HG02798 (cell line): ENCODE data around the gene ACO1.

Experiments
- ATAC-seq: cut with Tn5 transposase; IDR thresholded peaks from one replicate; pipeline ENCODE4 v1.9.1; 2021; ENCODE audit warnings: mild to moderate bottlenecking; ENCODE audit not compliant: unreplicated experiment, poor library complexity

Gene ACO1

DNA sequence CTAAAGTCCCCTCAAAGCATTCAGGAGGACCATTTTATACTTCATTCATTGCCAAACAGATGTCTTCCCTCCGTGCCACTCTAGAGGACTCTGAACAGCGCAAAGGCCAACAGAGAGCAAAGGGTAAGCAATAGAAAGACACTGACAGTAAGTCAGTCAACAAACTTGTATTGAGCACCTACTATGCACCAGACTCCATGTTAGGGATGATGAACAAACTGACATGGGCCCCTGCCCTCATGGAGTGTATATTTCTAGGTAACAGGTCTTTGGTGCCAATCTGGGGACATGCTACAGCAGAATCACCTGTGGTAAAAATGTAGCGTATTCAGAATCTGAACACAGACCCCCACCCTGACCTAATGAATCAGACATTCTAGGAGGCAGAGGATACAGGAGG lies 3.5 kb upstream of the ACO1 start:
- no peak for ATAC-seq

DNA sequence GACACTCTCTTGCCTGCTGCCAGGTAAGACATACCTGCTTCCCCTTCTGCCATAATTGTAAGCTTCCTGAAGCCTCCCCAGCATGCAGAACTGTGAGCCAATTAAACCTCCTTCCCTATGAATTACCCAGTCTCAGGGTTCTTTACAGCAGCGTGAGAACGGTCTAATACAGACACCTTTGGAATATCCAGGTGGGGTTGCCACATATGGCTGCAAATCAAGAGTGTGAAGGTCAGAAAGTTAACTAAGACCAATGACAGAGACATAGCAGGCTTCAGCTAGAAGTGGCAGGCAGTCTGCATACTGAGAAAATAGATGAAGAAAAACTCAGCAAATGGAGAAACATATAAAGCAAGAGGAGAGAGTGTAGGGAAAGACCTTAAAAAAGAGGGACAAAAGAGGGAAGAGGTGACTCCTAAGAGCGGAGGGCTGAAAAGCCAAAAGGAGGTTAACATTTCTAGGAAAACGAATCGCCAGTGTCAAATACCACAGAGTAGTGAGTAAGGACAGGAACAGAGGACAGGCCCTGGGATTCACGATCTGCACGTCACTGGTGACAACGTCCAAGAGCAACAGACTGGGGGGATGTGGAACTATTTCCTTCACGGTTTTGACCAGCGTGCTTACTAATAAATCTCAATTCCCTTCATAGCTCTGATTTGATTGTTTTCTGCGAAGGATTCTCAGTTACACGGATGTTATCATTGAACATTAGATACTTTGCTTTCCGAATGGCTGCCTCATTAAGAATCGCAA lies 1.7 kb upstream of the ACO1 start:
- ATAC-seq: no peak

GRCh38 chr9:32384002-32384363 lies 460 bp upstream of the ACO1 start:
- ATAC-seq: no peak

DNA sequence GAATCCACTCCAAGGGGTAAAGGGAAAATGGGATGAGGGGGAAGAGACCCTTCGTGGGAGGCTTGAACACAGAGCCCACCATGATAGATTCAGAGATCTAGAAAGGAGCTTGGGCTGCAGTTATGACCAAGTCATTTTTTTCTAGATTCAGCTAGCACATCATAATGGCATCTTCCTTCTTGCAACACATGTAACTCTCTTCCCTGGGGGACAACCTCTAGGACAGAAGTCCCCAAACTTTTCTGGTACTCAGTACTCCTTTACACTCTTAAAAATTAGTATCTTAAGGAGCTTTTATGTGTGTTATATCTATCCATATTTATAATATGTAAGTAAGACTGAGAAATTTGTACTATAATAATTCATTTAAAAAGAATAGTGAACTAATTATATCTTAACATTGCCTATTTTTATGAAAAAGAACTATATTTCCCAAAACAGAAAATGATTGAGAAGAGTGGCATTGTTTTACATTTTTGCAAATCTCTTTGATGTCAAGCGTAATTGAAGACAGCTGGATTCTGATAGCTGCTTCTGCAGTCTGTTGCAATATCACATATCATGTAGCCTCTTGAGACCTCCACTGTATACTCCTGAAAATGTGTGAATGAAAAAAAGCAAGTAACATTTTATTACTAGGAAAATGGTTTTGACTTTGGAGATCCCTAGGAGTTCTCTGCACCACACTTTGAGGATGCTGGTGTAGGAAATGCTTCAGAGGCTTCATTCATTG lies 875 bp downstream of the ACO1 start:
- ATAC-seq: no peak

DNA sequence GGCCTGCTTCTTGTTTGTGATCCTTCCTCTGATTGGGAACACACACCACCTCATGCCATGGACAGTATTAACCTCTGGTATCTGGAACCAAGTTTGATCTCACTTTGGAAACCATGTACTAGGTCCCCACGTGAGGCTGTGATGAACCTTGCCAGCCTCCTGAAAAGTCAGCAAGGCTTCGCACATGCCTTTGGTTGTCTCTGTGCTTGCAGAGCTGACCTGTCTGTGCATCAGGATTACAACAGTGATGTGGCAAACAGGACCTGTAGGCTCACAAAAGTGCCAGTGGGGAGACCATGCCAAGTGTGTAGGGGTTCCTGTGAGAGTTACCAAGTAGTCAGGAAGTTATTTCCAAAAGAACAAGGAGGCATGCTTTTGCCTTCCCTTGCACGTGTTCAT lies 1.4 kb downstream of the ACO1 start:
- ATAC-seq: no peak

GRCh38 chr9:32387256-32387655 lies 2.8 kb downstream of the ACO1 start:
- no peak for ATAC-seq

DNA sequence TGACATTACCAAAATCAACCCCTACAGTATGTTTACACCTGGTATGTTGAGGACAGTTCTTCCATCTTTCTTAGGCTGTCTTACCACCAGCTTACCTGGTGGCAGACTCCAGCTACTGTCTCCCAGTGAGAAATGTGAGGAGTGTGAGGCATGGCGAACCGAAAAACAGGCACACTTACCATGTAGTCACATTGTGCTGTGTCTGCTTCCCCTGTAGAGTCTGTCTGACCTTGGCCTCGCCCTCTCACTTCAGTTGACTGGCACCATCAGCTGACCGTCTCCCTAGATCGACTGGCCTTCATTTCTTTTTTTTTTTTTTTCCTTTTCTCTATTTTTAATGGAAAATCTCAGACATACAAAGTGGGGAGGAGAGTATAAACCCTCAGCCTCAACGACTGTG lies 4.9 kb downstream of the ACO1 start:
- ATAC-seq: no peak

DNA sequence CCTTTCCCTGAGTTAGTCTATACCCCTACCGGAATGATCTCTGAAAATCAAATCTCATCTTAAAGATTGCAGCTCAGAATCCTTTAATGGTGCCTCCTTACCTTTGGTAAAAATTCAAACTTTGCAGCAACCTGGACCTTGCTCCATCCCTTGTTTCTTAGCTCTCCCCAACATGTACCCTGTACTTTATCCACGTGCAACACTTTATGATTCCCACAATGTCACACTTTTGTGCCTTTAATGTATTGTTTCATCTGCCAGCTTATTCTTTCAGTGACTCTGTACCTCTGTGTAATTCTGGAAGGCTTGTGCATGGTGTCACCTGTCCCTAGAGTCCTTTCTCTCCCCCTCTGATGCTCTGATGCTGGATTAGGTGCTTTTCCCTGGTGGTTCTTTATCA lies 9.5 kb downstream of the ACO1 start:
- no peak for ATAC-seq

- ATAC-seq: no peak
Observed at GRCh38 chr9:32394381-32395049, 10.1 kb downstream of the ACO1 start.

- ATAC-seq: no peak
Observed at GRCh38 chr9:32395510-32396216, 11.2 kb downstream of the ACO1 start.

GRCh38 chr9:32398207-32398606 lies 13.8 kb downstream of the ACO1 start:
- no peak for ATAC-seq

- no peak for ATAC-seq
Observed at GRCh38 chr9:32399110-32399815, 14.8 kb downstream of the ACO1 start.

GRCh38 chr9:32401488-32401887 lies 17.0 kb downstream of the ACO1 start:
- ATAC-seq: peak; percentile 60

DNA sequence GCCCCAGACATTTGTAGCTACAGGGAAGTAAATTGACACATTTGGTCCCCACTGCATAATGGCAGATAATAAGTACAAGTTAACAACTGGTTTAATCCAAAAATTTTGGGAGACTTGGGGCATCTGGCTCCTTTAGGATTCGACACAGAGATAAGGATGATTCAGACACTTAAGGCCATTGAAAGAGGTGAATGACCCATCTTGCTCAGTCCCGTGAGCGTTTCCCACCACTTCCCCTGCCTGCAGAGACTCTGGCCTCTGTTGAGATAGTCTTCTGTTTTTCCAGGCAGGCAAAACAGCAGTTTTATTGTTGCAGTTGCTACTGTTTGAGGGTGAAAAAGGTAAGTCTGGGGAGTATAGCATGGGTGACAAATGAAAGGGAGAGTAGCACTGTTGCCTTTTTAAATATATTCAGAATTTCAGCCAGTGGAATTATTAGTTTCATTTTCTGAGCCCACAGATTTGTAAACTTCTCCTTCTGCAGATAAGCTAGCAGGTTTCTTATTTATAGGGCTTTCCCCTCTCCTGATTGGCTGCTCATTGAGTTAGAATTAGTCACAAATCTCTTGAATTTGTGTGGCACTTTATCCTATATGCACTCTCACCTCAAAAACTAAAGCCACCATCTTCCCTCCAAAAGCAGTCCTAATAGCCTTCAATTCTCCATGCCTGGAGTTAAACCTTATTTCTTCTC lies 19.3 kb downstream of the ACO1 start:
- ATAC-seq: peak; percentile 35

DNA sequence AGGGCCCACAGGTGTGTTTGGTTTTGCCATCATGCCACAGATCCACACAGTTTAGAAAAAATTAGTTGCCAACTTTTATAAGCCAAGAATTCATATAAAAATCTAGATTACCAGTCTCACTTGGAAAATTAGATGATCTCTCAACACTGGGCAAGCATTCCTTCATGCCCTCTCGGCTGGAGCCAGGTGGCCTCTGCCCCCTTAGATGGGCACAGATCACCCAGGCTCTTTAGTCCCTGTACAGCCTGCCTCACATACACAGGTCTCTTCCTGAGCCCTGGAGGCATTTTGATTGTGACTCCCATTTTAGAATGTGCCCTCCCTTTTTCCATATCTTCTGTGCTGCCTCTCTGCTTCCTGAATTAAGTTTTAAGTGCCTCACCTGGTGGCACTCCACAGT lies 20.0 kb downstream of the ACO1 start:
- ATAC-seq: no peak

DNA sequence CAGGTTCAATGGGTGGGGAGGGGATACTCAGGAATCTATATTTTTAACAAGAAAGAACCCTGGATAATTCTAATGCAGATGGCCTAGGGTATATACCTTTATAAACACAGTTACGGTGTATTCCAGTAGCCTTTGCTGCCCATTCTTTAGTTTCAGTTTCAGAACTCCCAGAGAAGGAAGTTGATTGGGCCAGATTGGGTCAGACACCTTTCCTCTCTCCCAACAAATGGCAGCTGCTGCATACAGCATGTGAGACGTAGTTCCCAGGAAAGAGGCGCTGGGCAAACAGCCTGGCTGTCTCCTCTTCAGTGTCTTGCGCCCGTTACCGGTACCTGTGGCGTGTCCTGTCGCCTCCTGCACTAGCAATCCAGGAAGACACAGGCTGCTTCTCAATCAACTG lies 20.4 kb downstream of the ACO1 start:
- no peak for ATAC-seq

- no peak for ATAC-seq
Observed at GRCh38 chr9:32405506-32405905, 21.1 kb downstream of the ACO1 start.

DNA sequence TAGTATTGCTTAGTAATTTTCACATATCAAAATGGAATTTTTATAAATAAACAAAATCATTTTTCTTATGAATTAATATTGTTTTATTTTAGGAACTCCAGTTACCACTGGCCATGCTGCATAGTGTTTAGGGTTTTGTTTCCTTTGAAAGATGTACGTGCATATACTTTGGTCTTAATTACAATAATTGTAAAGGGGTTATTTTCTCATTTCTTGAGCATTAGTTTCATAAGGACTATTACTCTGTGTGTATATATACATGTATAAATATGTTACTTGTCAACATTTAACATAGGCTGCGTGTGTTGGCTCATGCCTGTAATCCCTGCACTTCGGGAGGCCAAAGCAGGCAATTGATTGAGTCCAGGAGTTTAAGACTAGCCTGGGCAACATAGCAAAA lies 21.6 kb downstream of the ACO1 start:
- no peak for ATAC-seq

DNA sequence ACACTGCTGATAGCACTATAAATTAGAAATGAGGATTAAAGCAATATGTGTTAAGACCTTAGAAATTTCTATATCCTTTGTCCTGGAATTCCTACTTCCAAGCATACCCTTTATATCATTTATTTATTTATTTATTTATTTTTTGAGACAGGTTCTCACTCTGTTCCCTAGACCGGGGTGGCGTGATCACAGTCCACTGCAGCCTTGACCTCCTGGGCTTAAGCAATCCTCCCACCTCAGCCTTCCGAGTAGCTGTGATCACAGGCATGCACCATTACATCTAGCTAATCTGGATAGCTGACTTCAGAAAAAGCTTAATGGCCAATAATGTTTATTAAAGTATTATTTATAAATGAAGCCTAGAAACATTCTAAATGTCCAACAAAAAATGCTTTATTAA lies 27.3 kb downstream of the ACO1 start:
- ATAC-seq: no peak

DNA sequence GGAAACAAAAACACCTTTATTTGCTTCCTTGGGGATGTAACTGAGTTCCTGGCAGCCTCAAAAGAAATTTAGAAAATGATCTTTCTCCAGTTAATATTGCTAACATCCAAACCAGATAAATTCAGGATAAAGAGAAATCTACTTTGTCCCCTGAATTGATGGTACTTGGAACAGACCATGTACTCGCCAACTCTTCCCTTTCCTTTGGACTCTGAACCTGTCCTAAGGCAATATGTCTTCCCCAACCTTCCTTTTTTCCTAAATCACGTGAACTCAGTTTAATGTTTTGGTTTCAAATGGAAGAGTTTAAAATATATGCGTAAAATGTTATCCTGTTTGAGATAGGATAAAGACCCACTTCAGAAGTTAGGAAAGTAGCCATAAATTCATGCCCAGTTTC lies 28.0 kb downstream of the ACO1 start:
- no peak for ATAC-seq
